Measurements from ENCODE around the gene MSL3B.

DNA sequence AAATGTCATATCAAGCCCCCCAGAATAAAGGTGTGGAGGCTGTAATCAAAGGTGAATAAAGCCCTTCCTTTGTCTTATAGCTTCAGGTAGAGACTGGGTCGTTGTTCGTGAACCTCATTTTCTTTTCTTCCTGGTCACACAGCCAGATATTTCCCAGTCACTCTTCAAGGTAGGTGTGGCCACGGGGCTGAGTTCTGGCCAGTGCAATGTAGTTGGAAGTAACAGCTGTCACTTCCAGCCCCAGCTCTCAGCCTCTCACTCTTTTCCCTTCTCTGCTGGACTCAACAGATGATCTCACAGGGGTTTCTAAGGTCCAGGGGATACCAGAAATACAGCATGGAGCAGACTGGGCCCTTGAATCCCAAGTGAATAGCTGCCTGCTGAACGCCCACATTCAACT is 33.2 kb upstream of the MSL3B start:
- TF ChIP-seq OSR1 (CRISPR knock-in tag; IDR thresholded peaks at IDR 0.05), result no peak
- TF ChIP-seq, protein P1, sequence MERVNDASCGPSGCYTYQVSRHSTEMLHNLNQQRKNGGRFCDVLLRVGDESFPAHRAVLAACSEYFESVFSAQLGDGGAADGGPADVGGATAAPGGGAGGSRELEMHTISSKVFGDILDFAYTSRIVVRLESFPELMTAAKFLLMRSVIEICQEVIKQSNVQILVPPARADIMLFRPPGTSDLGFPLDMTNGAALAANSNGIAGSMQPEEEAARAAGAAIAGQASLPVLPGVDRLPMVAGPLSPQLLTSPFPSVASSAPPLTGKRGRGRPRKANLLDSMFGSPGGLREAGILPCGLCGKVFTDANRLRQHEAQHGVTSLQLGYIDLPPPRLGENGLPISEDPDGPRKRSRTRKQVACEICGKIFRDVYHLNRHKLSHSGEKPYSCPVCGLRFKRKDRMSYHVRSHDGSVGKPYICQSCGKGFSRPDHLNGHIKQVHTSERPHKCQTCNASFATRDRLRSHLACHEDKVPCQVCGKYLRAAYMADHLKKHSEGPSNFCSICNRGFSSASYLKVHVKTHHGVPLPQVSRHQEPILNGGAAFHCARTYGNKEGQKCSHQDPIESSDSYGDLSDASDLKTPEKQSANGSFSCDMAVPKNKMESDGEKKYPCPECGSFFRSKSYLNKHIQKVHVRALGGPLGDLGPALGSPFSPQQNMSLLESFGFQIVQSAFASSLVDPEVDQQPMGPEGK (CRISPR knock-in tag; IDR thresholded peaks at IDR 0.05; ENCODE audit: borderline replicate concordance), result no peak
- TF ChIP-seq ZFP30 (CRISPR knock-in tag; IDR thresholded peaks at IDR 0.05), result no peak
- TF ChIP-seq BACH2 (CRISPR knock-in tag; IDR thresholded peaks at IDR 0.05; ENCODE audit: borderline replicate concordance), result no peak

Measured in SK-N-SH treated with all-trans-retinoic acid at 6 μM for 48 hours (cell line).